ENCODE data around the gene RLF. TPM values are rescaled to one million over a fixed set of nuclear protein-coding genes. Genes with fewer than 3 reads are reported as not detected.

Gene RLF
- total RNA-seq, 5 donors from 2014 or later (not counting 1 experiment from before 2014, with no cell fraction given), result 17.5 to 25.1 (median 18.4) TPM

DNA sequence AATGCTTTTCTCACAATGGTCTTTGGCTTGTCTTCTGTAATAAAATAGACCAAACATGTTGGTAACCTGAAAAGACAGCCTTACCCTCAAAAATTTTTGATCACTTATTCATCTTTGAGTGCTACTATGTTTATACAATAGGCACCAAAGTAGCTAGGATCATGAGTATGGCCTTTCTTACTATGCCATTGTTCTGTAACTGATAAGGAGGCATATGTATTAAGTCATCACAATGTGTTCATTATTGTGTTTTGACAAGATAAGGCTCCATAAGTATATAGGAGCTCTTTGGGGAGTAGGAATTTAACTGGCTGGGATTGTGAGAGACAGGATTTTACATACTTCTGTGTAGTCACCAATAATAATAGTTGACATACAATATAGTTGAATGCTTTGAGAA is 87.2 kb downstream of the RLF start:
- Histone ChIP-seq H3K9me3 (no peaks in the 10 kb centered on the region), H3K36me3 (ENCODE audit: control insufficient read depth in 2 of 2, extremely low read depth in 1 of 2, insufficient read depth in 1 of 2, low read length in 1 of 2) (no peaks in the 10 kb centered on the region), H3K27me3 (replicated peaks in 1 of 2; ENCODE audit: control insufficient read depth in 2 of 2, extremely low read depth in 1 of 2, insufficient read depth in 2 of 2, low read length in 1 of 2) (no peaks in the 10 kb centered on the region), H3K4me3 (ENCODE audit: control insufficient read depth in 1 of 2, extremely low read depth in 1 of 2, low read length in 1 of 2) (no peak overlapping the region), H3K27ac (ENCODE audit: low read length) (no peak overlapping the region), H3K4me1 (ENCODE audit: control insufficient read depth in 1 of 2, extremely low read depth in 1 of 2, insufficient read depth in 2 of 2, low read length in 2 of 2) (no peaks in the 10 kb centered on the region)
- Mint-ChIP-seq H3K4me1 (peaks cover 0 to 8% (median 5%) of the 10 kb centered on the region in 3 donors), H3K27me3 (no peaks in the 10 kb centered on the region), H3K27ac (no peak overlapping the region), H3K36me3 (no peaks in the 10 kb centered on the region), H3K9me3 (no peaks in the 10 kb centered on the region), H3K4me3 (no peak overlapping the region)
- DNase-seq (no peak), ATAC-seq (replicated peaks in 1 of 4) (no peak)
- POLR2A ChIA-PET, result interaction anchor here in 1 of 2 donors (0.6 kb wide), 1 partner anchor 43 kb away, joined by 3 read pairs; no protein-coding TSS in a partner anchor
- CTCF ChIA-PET, result interaction anchor here in 1 of 2 donors (0.6 kb wide), 1 partner anchor 12 kb away, joined by 11 read pairs; no protein-coding TSS in a partner anchor

GRCh38 chr1:40251456-40251855 is 90.3 kb downstream of the RLF start:
- ATAC-seq (replicated peaks in 1 of 4), result no peak
- no peak overlapping the region for H3K27ac ChIP-seq (ENCODE audit: low read length)
- no peak for DNase-seq
- ChIA-PET POLR2A (interaction anchor here (0.5 kb wide), 2 partner anchors 42 to 247 kb away, joined by 5 to 11 read pairs; no protein-coding TSS in a partner anchor), CTCF (interaction anchor here in 1 of 2 donors (0.5 kb wide), 1 partner anchor 89 kb away, joined by 4 read pairs; no protein-coding TSS in a partner anchor)
- H3K9me3 ChIP-seq, result no peaks in the 10 kb centered on the region
- H3K4me3 ChIP-seq (ENCODE audit: control insufficient read depth in 1 of 2, extremely low read depth in 1 of 2, low read length in 1 of 2), result no peak overlapping the region
- no peaks in the 10 kb centered on the region for H3K27me3 ChIP-seq (replicated peaks in 1 of 2; ENCODE audit: control insufficient read depth in 2 of 2, extremely low read depth in 1 of 2, insufficient read depth in 2 of 2, low read length in 1 of 2)
- Mint-ChIP-seq H3K4me3 (no peak overlapping the region), H3K4me1 (peaks cover 6 to 22% (median 19%) of the 10 kb centered on the region in 3 donors), H3K36me3 (peaks cover 4% of the 10 kb centered on the region), H3K27ac (peak overlapping the region in 1 of 2 donors; percentile 64), H3K27me3 (no peaks in the 10 kb centered on the region), H3K9me3 (no peaks in the 10 kb centered on the region)
- 94% methylated on average over 2 of the region's 4 CpGs for WGBS (ENCODE audit: insufficient coverage)
- H3K36me3 ChIP-seq (ENCODE audit: control insufficient read depth in 2 of 2, extremely low read depth in 1 of 2, insufficient read depth in 1 of 2, low read length in 1 of 2), result peaks cover 0 to 4% of the 10 kb centered on the region in 2 donors
- H3K4me1 ChIP-seq (ENCODE audit: control insufficient read depth in 1 of 2, extremely low read depth in 1 of 2, insufficient read depth in 2 of 2, low read length in 2 of 2), result peaks cover 0 to under 1% of the 10 kb centered on the region in 2 experiments

DNA sequence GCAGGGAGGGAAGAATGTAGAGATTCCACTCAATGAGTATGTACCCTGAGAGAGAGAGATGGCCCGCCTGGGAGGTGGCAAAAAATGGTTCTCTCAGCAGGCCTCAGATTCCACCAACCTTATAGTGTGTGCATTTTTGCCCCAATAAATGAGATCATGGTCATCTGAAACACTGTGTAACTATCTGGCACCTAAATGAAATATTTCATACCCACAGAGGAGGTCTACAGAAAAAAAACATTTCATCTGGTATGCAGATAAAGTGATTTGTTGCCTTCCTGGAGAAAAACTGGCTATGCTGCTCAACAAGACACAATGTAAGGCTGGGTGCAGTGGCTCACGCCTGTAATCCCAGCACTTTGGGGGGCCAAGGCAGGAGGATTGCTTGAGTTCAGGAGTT is 91.4 kb downstream of the RLF start:
- WGBS (ENCODE audit: insufficient coverage), result no CpG with 5 or more reads among the region's 2 CpGs
- ATAC-seq (replicated peaks in 1 of 4), result no peak
- Histone ChIP-seq H3K4me1 (ENCODE audit: control insufficient read depth in 1 of 2, extremely low read depth in 1 of 2, insufficient read depth in 2 of 2, low read length in 2 of 2) (peaks cover 3 to 8% of the 10 kb centered on the region in 2 experiments), H3K4me3 (ENCODE audit: control insufficient read depth in 1 of 2, extremely low read depth in 1 of 2, low read length in 1 of 2) (no peak overlapping the region), H3K27ac (ENCODE audit: low read length) (no peak overlapping the region), H3K27me3 (replicated peaks in 1 of 2; ENCODE audit: control insufficient read depth in 2 of 2, extremely low read depth in 1 of 2, insufficient read depth in 2 of 2, low read length in 1 of 2) (no peaks in the 10 kb centered on the region), H3K9me3 (no peaks in the 10 kb centered on the region), H3K36me3 (ENCODE audit: control insufficient read depth in 2 of 2, extremely low read depth in 1 of 2, insufficient read depth in 1 of 2, low read length in 1 of 2) (peaks cover 0 to 4% of the 10 kb centered on the region in 2 donors)
- CTCF ChIA-PET, result no interaction called here
- Mint-ChIP-seq H3K4me3 (no peak overlapping the region), H3K9me3 (no peaks in the 10 kb centered on the region), H3K4me1 (peaks cover 10 to 31% (median 30%) of the 10 kb centered on the region in 3 donors), H3K27me3 (no peaks in the 10 kb centered on the region), H3K27ac (no peak overlapping the region), H3K36me3 (peaks cover 4% of the 10 kb centered on the region)
- no peak for DNase-seq
- POLR2A ChIA-PET, result no interaction called here

DNA sequence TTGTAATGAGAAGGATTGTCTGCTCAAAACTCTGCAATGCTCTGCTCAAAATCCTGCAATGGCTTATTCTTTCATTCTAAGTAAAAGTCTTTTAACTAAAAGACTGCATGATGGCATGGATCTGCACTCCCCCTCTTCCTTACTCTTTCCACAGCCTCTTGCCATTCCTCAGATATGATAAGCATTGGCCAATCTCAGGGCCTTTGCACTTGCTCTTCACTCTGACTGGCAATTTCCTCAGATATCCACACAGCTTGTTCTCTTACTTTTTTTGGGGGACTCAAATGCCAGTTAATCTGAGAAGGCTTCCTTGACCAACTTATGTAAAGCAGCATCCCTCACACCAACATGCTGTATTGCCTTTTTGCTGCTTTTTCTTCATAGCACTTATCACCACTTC is 94.0 kb downstream of the RLF start:
- no peaks in the 10 kb centered on the region for H3K27me3 Mint-ChIP-seq
- H3K9me3 Mint-ChIP-seq, result no peaks in the 10 kb centered on the region
- H3K36me3 Mint-ChIP-seq, result peaks cover 5% of the 10 kb centered on the region
- H3K9me3 ChIP-seq, result no peaks in the 10 kb centered on the region
- POLR2A ChIA-PET, result interaction anchor here in 1 of 2 donors (0.5 kb wide), 1 partner anchor 99 kb away, joined by 4 read pairs; no protein-coding TSS in a partner anchor
- H3K36me3 ChIP-seq (ENCODE audit: control insufficient read depth in 2 of 2, extremely low read depth in 1 of 2, insufficient read depth in 1 of 2, low read length in 1 of 2), result peaks cover 0 to 8% of the 10 kb centered on the region in 2 donors
- H3K27me3 ChIP-seq (replicated peaks in 1 of 2; ENCODE audit: control insufficient read depth in 2 of 2, extremely low read depth in 1 of 2, insufficient read depth in 2 of 2, low read length in 1 of 2), result no peaks in the 10 kb centered on the region
- DNase-seq (no peak), ATAC-seq (replicated peaks in 1 of 4) (no peak)
- H3K4me3 ChIP-seq (ENCODE audit: control insufficient read depth in 1 of 2, extremely low read depth in 1 of 2, low read length in 1 of 2), result no peak overlapping the region
- H3K4me1 ChIP-seq (ENCODE audit: control insufficient read depth in 1 of 2, extremely low read depth in 1 of 2, insufficient read depth in 2 of 2, low read length in 2 of 2), result peaks cover 13 to 20% of the 10 kb centered on the region in 2 experiments
- peaks cover 15 to 48% (median 47%) of the 10 kb centered on the region in 3 donors for H3K4me1 Mint-ChIP-seq
- no peak overlapping the region for H3K27ac Mint-ChIP-seq
- H3K4me3 Mint-ChIP-seq, result no peak overlapping the region
- CTCF ChIA-PET, result interaction anchor here (1.4 to 3.3 kb wide), 2 partner anchors 60 to 83 kb away, joined by 3 to 18 read pairs; no protein-coding TSS in a partner anchor
- no peak overlapping the region for H3K27ac ChIP-seq (ENCODE audit: low read length)

DNA sequence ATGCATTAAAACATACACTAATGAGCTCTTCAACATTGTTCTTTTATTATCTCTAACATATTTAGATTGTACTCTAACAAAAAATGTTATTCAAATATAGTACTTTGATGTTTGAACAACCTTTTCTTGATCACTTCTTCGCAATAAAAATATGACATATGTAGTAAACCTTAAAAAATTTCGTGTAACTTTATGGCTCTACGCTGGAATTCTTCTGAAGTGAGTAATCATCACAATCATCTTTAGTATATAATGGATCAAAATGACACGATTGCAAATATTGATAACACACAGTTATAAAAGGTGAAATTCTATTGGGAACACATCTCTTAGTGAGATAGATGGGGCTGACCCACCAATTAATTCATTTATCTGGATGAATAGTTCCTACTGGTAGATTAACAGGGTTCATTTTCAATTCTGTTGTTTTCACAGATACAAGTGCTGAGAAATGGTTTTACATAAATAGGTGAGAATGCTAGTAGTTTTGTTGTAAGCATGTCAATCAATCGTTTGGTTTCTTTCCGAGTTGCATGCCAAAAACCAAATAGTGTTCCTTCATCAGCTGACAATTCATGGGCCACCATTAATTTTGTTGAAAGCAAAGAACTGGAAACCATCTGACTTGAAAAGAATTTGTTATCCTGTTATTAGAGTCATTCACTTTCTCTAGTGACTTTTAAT is 95.4 kb downstream of the RLF start:
- Histone ChIP-seq H3K9me3 (no peaks in the 10 kb centered on the region), H3K4me1 (ENCODE audit: control insufficient read depth in 1 of 2, extremely low read depth in 1 of 2, insufficient read depth in 2 of 2, low read length in 2 of 2) (peaks cover 13 to 20% of the 10 kb centered on the region in 2 experiments), H3K27ac (ENCODE audit: low read length) (peak overlapping the region; percentile 100), H3K4me3 (ENCODE audit: control insufficient read depth in 1 of 2, extremely low read depth in 1 of 2, low read length in 1 of 2) (no peak overlapping the region), H3K27me3 (replicated peaks in 1 of 2; ENCODE audit: control insufficient read depth in 2 of 2, extremely low read depth in 1 of 2, insufficient read depth in 2 of 2, low read length in 1 of 2) (no peaks in the 10 kb centered on the region), H3K36me3 (ENCODE audit: control insufficient read depth in 2 of 2, extremely low read depth in 1 of 2, insufficient read depth in 1 of 2, low read length in 1 of 2) (peaks cover 0 to 20% of the 10 kb centered on the region in 2 donors)
- ATAC-seq (replicated peaks in 1 of 4), result no peak
- Mint-ChIP-seq H3K9me3 (no peaks in the 10 kb centered on the region), H3K36me3 (peaks cover 18% of the 10 kb centered on the region), H3K27ac (peak overlapping the region; percentile 100), H3K27me3 (no peaks in the 10 kb centered on the region), H3K4me1 (peaks cover 24 to 57% (median 50%) of the 10 kb centered on the region in 3 donors), H3K4me3 (peak overlapping the region; percentile 94 to 99 (median 98))
- ChIA-PET POLR2A (interaction anchor here (0.6 to 1.0 kb wide), 3 partner anchors 16 to 1375 kb away, joined by 4 to 12 read pairs (median 4); no protein-coding TSS in a partner anchor), CTCF (interaction anchor here (1.4 to 3.3 kb wide), 3 partner anchors 16 to 82 kb away, joined by 3 to 18 read pairs (median 6); no protein-coding TSS in a partner anchor)
- WGBS (ENCODE audit: insufficient coverage), result no CpG with 5 or more reads among the region's 6 CpGs
- DNase-seq, result peak in 1 of 35 experiments; percentile 13

GRCh38 chr1:40257313-40257687 is 96.1 kb downstream of the RLF start:
- no peaks in the 10 kb centered on the region for H3K27me3 Mint-ChIP-seq
- H3K4me3 Mint-ChIP-seq, result peak overlapping the region; percentile 94 to 99 (median 98)
- H3K4me3 ChIP-seq (ENCODE audit: control insufficient read depth in 1 of 2, extremely low read depth in 1 of 2, low read length in 1 of 2), result peak overlapping the region; percentile 85 to 98
- DNase-seq (peak in 4 of 35 experiments; percentile 0 to 20 (median 5)), ATAC-seq (replicated peaks in 1 of 4) (peak in 3 of 4 experiments; percentile 4 to 14 (median 5))
- H3K9me3 Mint-ChIP-seq, result no peaks in the 10 kb centered on the region
- H3K4me1 ChIP-seq (ENCODE audit: control insufficient read depth in 1 of 2, extremely low read depth in 1 of 2, insufficient read depth in 2 of 2, low read length in 2 of 2), result peaks cover 13 to 20% of the 10 kb centered on the region in 2 experiments
- peak overlapping the region; percentile 100 for H3K27ac ChIP-seq (ENCODE audit: low read length)
- CTCF ChIA-PET, result interaction anchor here in 1 of 2 donors (0.7 to 3.3 kb wide), 3 partner anchors 16 to 102 kb away, joined by 6 to 18 read pairs (median 7); no protein-coding TSS in a partner anchor
- WGBS (ENCODE audit: insufficient coverage), result 0% methylated on average over 8 of the region's 16 CpGs
- peaks cover 25% of the 10 kb centered on the region for H3K36me3 Mint-ChIP-seq
- H3K27ac Mint-ChIP-seq, result peak overlapping the region; percentile 100
- POLR2A ChIA-PET, result interaction anchor here in 1 of 2 donors (0.7 to 1.0 kb wide), 2 partner anchors 17 to 1375 kb away, joined by 4 to 12 read pairs; no protein-coding TSS in a partner anchor
- peaks cover 31 to 60% (median 54%) of the 10 kb centered on the region in 3 donors for H3K4me1 Mint-ChIP-seq
- H3K36me3 ChIP-seq (ENCODE audit: control insufficient read depth in 2 of 2, extremely low read depth in 1 of 2, insufficient read depth in 1 of 2, low read length in 1 of 2), result peaks cover 0 to 27% of the 10 kb centered on the region in 2 donors
- H3K27me3 ChIP-seq (replicated peaks in 1 of 2; ENCODE audit: control insufficient read depth in 2 of 2, extremely low read depth in 1 of 2, insufficient read depth in 2 of 2, low read length in 1 of 2), result no peaks in the 10 kb centered on the region
- no peaks in the 10 kb centered on the region for H3K9me3 ChIP-seq
